ENCODE data around the gene PTPRJ.

The PTPRJ gene

GRCh38 chr11:48066881-48067800, 86.8 kb downstream of the PTPRJ start:
- no peak for DNase-seq (ENCODE audit: low read depth)

- no peak for DNase-seq (ENCODE audit: low read depth)
These were observed 92.9 kb downstream of the PTPRJ start for GRCh38 chr11:48073031-48073861.

- no peak for DNase-seq (ENCODE audit: low read depth)
These were observed 94.2 kb downstream of the PTPRJ start for GRCh38 chr11:48074425-48075181.

GRCh38 chr11:48075637-48076036, 95.3 kb downstream of the PTPRJ start:
- DNase-seq (ENCODE audit: low read depth), result no peak

GRCh38 chr11:48077251-48077650, 96.9 kb downstream of the PTPRJ start:
- DNase-seq (ENCODE audit: low read depth), result no peak

- DNase-seq (ENCODE audit: low read depth), result no peak
These were observed 98.3 kb downstream of the PTPRJ start for GRCh38 chr11:48078689-48079088.

GRCh38 chr11:48079596-48079995, 99.2 kb downstream of the PTPRJ start:
- DNase-seq (ENCODE audit: low read depth), result no peak

GRCh38 chr11:48080301-48080861, 100.0 kb downstream of the PTPRJ start:
- DNase-seq (ENCODE audit: low read depth), result no peak

GRCh38 chr11:48081151-48082010, 101.0 kb downstream of the PTPRJ start:
- peak; percentile 58 for DNase-seq (ENCODE audit: low read depth)

GRCh38 chr11:48082771-48083170, 102.4 kb downstream of the PTPRJ start:
- DNase-seq (ENCODE audit: low read depth), result no peak

GRCh38 chr11:48083421-48083820, 103.1 kb downstream of the PTPRJ start:
- no peak for DNase-seq (ENCODE audit: low read depth)

GRCh38 chr11:48085688-48086087, 105.3 kb downstream of the PTPRJ start:
- DNase-seq (ENCODE audit: low read depth), result no peak

- no peak for DNase-seq (ENCODE audit: low read depth)
These were observed 107.1 kb downstream of the PTPRJ start for GRCh38 chr11:48087422-48087821.

- DNase-seq (ENCODE audit: low read depth), result no peak
These were observed 107.8 kb downstream of the PTPRJ start for GRCh38 chr11:48087974-48088681.

GRCh38 chr11:48088682-48089050, 108.3 kb downstream of the PTPRJ start:
- DNase-seq (ENCODE audit: low read depth), result no peak

- no peak for DNase-seq (ENCODE audit: low read depth)
These were observed 109.8 kb downstream of the PTPRJ start for GRCh38 chr11:48090174-48090573.

GRCh38 chr11:48091426-48092102, 111.2 kb downstream of the PTPRJ start:
- no peak for DNase-seq (ENCODE audit: low read depth)

GRCh38 chr11:48093323-48093722, 113.0 kb downstream of the PTPRJ start:
- no peak for DNase-seq (ENCODE audit: low read depth)

GRCh38 chr11:48093795-48094642, 113.7 kb downstream of the PTPRJ start:
- DNase-seq (ENCODE audit: low read depth), result no peak

All from GM04504 (cell line).